ENCODE measurements around the gene SLC16A10.
"Not testable (repeated sequence)": the region's sequence is repeated elsewhere in the genome, so short reads cannot be mapped to it uniquely, and the experiment has no call there.

The SLC16A10 gene

DNA sequence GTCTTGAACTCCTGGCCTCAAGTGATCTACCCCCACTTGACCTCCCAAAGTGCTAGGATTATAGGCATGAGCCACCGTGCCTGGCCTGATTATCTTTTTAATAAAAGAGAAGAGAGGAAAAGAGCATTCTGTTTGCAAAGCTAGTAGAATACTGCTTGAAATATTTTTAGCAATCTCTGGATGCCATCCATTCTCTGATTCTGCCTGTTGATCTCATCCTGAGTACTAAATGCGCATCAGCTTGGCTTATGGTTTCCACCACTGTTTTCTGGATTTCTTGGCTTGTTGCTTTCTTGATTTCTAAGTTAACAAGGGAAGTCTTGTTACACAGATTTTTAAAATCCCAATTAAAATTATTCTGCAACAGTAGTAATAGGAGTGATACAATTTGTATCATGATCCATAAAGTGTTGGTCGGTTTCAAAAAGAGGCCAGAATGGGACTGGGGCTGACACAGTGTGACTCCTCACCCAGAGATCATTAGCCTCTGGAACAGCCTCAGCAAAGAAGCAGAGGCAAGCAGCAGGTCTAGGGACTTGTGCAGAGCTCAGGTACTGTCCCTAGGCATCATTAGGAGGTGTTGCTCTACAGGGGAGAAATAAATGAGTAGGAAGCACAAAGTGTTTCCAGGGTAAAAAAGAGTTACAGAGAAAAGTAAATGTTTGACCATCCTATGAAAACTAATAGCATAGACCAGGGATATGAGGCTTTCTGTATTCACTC lies 17.8 kb upstream of the SLC16A10 start:
- no peak for TF ChIP-seq GATA1 (IDR thresholded peaks at IDR 0.05; ENCODE audit: low read depth, low read length)
- TF ChIP-seq POLR2A (IDR thresholded peaks at IDR 0.05; ENCODE audit: low read length) = no peak
- DNase-seq = no peak

DNA sequence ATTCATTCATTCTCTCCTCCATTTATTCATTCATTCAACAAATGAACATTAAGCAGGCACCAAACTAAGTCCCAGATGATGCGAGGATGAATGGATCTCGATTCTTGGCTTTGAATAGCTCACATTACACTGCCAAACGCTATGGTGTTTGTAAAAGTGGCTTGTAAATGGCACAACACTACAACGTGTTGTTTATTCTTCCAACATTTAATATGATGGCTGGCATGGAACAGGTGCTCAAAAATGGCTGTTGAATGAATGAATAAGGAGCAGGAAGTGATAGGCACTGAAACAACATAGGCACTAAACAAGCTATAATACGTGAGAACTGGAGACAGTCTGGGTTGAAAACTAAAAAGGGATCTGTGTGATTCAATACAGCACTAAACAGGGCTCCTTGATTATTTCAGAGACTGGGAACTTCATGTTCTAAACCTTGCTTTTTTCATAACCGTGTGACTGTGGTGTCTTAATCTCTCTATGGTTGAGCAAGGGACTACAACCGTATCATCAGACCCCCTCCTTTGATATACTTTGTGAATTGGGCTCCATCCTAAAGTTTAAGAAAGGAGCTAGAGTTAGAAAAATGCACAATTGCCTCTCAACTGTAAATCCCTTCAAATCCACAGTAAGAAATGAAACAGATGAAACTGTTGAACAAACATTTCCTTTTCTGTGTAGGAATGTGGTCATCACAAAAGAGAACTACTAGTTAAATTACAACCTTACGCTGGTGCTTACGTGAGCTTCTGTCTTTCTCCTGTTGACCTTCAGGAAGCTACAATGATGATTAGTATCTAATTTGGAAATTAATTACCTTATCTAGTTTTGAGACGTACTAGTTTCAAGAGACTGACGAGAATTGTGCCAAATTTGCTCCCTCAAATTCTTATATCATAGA lies 16.9 kb upstream of the SLC16A10 start:
- DNase-seq = no peak
- no peak for TF ChIP-seq POLR2A (IDR thresholded peaks at IDR 0.05; ENCODE audit: low read length)
- no peak for TF ChIP-seq GATA1 (IDR thresholded peaks at IDR 0.05; ENCODE audit: low read depth, low read length)

DNA sequence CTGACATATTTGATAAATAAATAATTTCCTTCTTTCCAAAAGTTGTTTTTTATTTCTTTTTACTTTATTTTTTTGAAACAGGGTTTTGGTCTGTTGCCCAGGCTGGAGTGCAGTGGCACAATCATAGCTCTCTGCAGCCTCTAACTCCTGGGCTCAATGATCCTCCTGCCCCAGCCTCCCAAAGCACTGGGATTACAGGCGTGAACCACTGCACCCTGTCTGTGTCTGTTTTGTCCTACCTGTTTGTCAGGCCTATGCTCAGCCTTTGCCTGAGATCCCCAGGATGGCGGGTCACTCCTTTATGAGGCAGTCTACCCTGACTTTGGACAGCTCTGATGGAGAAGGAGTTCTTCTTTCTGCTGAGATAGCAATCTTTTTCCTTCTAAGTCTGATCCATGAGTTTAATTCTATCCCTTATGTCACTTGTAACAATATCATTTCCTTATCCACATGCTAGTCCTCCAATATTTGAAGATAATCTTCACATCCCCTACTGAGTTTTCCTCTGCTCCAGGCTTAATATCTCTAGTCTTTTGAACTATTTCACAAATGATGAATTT lies 14.4 kb upstream of the SLC16A10 start:
- TF ChIP-seq POLR2A (IDR thresholded peaks at IDR 0.05; ENCODE audit: low read length) = no peak
- TF ChIP-seq GATA1 (IDR thresholded peaks at IDR 0.05; ENCODE audit: low read depth, low read length) = no peak

DNA sequence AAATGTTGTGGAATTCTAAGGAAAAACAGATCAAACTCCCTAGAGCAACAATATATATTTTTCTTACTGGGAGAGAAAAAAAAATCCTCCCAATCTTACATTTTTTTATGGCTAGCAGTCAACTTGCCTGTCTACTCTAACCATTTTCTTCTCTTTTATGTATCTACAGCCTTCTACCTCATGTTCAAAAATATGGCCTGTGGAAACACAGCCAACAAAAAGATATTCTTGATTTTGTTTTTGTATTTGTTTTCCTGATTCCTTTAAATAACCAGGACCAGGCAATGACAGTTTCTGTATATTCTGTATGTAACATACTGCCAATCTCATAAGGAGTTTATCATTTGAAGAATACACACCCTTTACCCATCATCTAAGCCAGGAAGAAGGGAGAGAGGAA lies 13.0 kb upstream of the SLC16A10 start:
- DNase-seq = no peak
- no peak for TF ChIP-seq POLR2A (IDR thresholded peaks at IDR 0.05; ENCODE audit: low read length)
- no peak for TF ChIP-seq GATA1 (IDR thresholded peaks at IDR 0.05; ENCODE audit: low read depth, low read length)

More for the DNA sequence above, 14.4 kb upstream of the SLC16A10 start:
- DNase-seq = no peak

DNA sequence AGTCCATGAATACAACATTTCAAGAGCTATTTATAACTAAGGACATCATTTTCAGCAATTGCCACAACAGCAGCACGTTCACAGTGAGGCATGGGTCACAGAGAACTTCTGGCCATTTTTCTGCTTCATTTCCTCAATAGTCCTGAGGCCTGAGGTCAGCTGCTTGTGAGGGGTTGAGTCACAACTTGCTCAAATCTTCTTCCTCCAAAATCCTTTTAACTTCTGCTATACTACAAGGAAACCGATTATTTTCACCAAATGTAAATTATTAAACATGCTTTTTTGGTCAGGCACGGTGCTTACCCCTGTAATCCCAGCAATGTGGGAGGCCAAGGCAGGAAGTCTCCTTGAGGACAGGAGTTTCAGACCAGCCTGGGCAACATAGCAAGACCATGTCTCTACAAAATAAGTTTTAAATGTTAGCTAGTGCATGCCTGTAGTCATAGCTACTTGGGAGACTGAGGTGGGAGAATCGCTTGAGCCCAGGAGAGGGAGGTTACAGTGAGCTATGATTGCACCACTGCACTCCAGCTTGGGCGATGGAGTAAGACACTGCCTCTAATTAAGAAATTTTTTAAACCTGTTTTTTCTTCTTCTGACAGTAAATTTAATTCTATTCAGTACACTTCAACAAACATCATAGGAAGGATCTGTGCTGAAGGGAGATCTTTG lies 11.1 kb upstream of the SLC16A10 start:
- no peak for DNase-seq
- no peak for TF ChIP-seq GATA1 (IDR thresholded peaks at IDR 0.05; ENCODE audit: low read depth, low read length)
- TF ChIP-seq POLR2A (IDR thresholded peaks at IDR 0.05; ENCODE audit: low read length) = no peak

DNA sequence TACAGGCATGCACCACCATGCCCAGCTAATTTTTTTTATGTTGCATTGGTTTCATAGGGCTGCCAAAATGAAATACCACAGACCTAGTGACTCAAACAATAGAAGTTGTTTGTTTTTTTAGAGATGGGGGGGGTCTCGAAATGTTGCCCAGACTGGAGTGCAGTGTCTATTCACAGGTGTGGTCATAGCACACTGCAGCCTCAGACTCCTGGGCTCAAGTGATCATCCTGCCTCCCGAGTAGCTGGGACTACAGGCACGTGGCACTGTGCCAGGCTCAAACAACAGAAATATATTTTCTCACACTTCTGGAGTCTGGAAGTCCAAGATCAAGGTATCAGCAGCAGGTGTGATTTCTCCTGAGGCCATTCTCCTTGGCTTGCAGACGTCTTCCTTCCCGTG lies 6.6 kb upstream of the SLC16A10 start:
- no peak for DNase-seq
- TF ChIP-seq GATA1 (IDR thresholded peaks at IDR 0.05; ENCODE audit: low read depth, low read length) (no peak), POLR2A (IDR thresholded peaks at IDR 0.05; ENCODE audit: low read length) (no peak)

DNA sequence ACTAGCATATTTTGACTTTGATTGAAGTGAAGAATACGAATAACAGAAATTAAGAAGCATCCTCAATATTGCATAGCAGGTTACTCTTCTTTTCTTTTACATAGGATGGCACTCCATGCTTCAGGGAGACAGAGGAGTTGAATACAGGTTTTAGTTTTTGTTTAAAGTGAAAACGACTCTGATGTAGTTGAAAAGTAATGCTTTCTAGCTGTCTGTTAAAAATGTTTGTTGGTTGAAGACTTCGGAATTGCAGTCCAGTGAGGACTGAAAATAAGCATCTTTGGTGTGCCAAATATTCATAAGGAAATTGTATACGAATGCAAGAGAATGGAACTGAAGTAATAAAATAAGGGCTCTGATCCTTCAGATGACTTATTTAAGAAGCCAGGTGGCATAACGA lies 618 bp upstream of the SLC16A10 start:
- DNase-seq = no peak
- TF ChIP-seq GATA1 (IDR thresholded peaks at IDR 0.05; ENCODE audit: low read depth, low read length) (no peak), POLR2A (IDR thresholded peaks at IDR 0.05; ENCODE audit: low read length) (no peak)

DNA sequence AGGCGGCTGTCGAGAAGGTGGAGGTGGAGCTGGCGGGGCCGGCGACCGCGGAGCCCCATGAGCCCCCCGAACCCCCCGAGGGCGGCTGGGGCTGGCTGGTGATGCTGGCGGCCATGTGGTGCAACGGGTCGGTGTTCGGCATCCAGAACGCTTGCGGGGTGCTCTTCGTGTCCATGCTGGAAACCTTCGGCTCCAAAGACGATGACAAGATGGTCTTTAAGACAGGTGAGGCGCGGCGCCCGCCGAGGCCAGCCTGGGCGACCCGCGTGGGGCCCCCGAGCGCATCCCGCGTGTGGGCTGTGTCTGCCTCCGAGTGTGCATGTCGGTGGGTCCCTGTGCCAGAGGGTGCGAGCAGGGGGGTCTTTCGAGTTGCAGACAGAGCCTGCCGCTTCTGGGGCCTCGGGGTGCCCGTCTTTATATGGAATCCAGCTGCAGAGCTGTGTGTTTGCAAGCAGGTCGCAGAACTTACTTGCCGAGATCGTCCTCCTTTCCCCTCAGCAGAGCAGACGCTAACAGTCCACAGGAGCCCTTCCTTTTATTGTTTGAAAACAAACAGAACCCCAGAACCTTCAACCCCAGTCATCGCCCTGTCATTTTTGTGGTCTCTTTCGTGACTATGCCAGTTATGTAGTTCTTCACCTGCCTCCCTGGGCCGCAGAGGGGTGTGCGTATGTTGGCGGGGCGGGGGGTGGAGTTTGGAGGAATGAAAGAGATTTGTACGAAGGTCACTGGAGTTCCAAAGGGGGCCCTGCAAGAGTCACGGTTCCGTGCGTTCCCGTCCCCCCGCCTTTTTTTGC lies 766 bp downstream of the SLC16A10 start:
- TF ChIP-seq POLR2A (IDR thresholded peaks at IDR 0.05; ENCODE audit: low read length) = no peak
- TF ChIP-seq GATA1 (IDR thresholded peaks at IDR 0.05; ENCODE audit: low read depth, low read length) = no peak
- DNase-seq = peak; percentile 52 to 58

DNA sequence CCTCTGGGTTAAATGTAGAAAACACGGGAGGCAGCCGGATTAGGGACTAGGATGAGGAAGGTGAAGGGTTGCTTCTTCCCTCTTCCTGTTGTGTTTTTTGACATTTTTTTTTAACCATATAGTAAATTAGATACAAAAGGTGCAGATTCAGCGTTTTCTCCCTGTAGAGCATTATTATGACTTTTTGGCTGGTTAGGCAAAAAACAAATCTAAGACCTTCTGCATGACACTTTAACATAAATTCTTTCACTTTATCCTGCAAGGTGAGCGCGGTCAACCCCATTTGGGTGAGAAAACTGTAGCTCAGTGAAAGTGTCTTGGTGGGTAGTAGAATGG lies 1.3 kb downstream of the SLC16A10 start:
- TF ChIP-seq GATA1 (IDR thresholded peaks at IDR 0.05; ENCODE audit: low read depth, low read length) (no peak), POLR2A (IDR thresholded peaks at IDR 0.05; ENCODE audit: low read length) (no peak)
- DNase-seq = no peak

DNA sequence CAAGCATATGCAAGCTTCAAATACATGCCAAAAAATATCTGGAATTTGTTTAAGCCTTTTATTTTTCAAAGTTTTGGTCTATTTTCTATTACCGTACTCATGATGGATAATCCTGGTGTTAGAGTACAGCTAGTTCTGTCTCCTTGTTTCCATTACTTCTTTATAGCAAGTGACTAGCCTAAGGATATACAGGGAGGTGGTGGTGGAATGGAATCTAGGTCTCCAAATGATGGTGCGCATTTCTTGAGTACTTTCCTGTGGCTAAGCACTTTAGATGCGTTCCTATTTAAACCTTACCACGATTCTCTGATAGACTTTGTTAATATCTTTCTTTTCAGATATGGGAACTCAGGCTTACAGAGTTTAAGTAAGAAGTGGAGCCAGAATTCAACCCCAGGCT lies 3.5 kb downstream of the SLC16A10 start:
- DNase-seq = no peak
- TF ChIP-seq POLR2A (IDR thresholded peaks at IDR 0.05; ENCODE audit: low read length) = no peak
- no peak for TF ChIP-seq GATA1 (IDR thresholded peaks at IDR 0.05; ENCODE audit: low read depth, low read length)

DNA sequence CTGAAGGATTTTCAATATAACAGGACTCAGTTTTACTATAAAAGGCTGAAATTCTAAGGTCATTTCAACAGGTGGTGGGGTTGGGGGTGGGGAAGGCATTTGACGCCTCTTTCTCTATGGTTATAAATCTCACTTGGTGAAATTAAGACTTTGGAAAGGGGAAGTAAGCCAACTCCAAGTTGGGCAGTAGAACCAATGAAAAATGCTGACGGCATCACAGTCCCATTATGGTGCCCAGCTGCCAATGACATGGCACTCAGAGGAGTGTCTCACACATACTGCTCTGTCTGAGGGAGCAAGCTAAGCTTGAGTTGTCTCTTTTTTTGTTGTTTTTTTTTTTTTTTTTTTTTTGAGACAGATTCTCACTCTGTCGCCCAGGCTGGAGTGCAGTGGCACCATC lies 4.7 kb downstream of the SLC16A10 start:
- no peak for DNase-seq
- TF ChIP-seq GATA1 (IDR thresholded peaks at IDR 0.05; ENCODE audit: low read depth, low read length) = no peak
- no peak for TF ChIP-seq POLR2A (IDR thresholded peaks at IDR 0.05; ENCODE audit: low read length)

DNA sequence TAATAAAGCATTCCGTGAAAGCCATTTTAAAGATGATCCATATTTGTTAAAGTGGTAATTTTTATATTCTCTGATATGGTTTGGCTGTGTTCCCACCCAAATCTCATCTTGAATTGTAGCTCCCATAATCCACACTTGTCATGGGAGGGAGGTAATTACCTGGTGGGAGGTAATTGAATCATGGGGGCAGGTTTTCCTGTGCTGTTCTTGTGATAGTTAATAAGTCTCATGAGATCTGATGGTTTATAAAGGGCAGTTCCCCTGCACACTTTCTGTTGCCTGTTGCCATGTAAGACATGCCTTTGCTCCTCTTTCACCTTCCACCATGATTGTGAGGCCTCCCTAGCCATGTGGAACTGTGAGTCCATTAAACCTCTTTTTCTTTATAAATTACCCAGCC lies 8.2 kb downstream of the SLC16A10 start:
- not testable (repeated sequence) for DNase-seq

DNA sequence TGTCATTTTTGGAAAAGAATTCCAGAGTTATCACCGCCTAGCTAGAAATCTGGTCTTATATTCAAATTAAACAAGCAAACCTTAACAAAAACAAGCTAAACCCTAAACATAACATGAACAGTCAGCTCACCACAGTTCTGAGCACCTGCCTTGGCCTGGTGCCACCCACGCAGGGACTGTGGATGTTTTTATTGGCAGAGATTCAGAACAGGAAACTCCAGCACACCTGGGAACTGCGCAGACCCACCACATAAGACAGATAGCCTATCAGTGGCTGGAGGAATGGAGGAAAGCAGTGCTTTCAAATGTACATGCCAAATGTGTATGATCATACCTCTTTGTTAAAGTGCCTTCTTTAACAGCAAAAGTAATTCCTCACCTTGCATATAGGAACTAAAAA lies 8.9 kb downstream of the SLC16A10 start:
- TF ChIP-seq POLR2A (IDR thresholded peaks at IDR 0.05; ENCODE audit: low read length) (no peak), GATA1 (IDR thresholded peaks at IDR 0.05; ENCODE audit: low read depth, low read length) (no peak)
- no peak for DNase-seq
